NCI-H748 (cell line): ENCODE results near the gene IGFBP7.
A peak's percentile ranks its signal among the peaks of the same experiment; 100 is the strongest.

Experiments used
- DNase-seq: peaks from one replicate; lab custom pipeline; 2025; ENCODE audit not compliant: unreplicated experiment; lab: John Stamatoyannopoulos, UW

The IGFBP7 gene

DNA sequence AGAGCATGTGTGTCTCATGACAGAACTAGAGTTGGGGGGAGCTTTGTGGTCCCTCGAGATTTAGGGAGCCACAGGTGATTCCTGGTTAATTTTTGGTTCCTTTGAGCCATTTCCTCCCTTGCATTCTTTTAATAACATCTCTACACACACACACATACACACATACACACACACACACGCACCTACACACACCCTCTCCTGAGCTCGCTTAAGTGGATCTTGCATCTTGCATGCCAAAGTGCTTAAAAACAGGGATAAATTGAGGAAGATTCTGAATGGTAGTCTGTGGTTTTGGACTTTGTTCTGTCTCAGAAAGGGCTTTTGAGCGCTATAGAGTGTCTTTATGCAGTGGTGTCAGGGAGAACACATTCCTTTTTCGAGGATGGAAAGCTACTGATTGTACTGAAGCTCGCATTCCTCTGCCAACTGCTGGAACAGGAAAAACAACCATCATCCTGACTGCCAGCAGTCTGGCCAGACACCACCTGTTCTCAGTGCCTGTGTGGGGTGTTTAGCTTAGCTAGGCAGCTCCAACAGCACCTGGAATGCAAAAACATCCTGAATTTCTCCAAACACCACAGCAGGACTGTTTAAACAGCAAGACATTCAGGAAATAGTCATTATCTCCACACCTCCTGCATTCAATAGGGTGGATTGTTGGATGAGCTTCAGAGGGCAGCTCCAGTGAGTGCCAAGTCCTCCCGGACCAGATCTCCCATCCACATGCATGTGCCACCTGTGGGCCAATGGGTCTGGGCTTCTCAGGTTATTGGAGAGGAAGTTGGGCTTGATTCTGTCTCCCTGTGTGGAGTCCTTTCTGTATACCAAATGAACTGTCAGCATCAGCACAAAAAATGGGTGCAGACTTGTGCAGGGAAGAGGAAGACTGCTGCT, 21.9 kb upstream of the IGFBP7 start:
- peak; percentile 85 for DNase-seq

DNA sequence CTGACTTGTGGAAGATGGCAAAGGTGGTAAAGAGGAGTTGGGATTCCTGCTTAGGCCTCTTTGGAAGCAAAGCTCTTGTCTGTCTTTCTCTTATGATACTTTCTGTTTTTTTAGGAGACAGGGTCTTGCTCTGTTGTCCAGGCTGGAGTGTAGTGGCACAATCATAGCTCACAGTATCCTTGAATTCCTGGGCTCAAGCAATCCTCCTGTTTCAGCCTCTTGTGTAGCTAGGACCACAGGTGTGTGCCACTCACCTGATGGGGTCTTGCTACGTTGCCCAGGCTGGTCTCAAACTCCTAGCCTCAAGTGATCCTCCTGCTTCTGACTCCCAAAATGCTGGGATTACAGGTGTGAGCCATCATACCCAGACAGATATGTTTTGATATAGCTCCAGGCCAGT, 19.3 kb upstream of the IGFBP7 start:
- no peak for DNase-seq

DNA sequence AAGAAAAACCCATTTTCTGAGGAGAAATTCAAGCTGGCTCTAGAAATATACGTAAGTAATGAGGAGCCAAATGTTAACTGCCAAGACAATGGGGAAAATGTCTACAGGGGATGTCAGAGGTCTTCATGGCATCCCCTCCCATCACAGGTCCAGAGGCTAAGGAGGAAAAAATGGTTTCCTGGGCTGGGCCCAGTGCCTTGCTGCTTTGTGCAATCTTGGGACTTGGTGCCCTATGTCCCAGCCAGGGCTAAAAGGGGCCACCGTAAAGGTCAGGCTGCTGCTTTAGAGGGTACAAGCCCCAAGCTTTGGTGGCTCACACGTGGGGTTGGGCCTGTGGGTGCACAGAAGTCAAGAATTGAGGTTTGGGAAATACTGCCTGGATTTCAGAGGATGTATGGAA, 17.2 kb upstream of the IGFBP7 start:
- DNase-seq = no peak

DNA sequence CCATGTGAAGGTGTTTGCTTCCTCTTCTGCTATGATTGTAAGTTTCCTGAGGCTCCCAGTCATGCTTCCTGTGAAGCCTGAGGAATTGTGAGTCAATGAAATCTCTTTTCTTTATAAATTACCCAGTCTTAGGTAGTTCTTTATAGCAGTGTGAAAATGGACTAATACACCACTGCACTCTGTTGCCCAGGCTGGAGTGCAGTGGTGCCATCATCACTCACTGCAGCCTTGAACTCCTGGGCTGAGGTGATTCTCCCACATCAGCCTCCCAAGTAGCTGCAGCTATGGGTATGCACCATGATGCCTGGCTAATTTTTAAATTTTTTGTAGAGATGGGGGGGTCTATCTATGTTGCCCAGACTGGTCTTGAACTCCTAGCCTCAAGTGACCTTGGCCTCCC, 15.8 kb upstream of the IGFBP7 start:
- DNase-seq = no peak

DNA sequence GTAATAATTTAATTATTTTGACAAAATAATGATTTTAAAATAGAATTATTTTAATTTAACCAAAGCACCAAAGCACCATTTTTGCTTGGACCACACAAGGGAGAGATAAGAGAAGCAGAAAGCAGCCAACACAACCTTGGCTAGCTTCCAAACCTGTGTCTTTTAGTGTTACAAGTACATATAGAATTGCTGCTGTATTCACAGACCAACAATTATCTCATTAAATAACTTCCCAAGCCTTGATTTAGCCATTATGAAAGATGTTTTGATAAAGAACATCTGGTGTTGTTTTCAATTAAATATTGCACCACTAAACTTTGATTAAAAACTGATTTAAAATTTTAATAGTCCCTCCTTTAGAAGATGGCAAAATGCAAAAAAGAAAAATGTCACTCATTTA, 14.0 kb upstream of the IGFBP7 start:
- peak; percentile 66 for DNase-seq

DNA sequence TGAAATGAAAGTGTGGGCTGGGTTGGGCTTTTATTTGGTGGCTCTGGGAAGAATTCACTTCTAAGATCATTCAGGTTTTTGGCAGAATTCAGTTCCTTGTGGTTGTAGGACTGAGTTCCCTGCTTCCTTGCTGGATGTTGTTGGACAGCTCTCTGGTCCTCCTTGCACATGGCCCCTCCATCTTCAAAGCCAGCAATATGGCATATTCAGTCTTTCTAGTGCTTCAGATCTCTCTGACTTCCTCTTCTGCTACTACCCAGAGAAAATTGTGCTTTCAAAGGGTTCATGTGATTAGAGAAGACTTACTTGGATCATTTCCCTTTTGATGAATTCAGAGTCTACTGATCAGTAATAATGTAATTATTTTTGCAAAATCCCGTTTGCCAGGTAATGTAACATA, 12.8 kb upstream of the IGFBP7 start:
- DNase-seq = no peak

DNA sequence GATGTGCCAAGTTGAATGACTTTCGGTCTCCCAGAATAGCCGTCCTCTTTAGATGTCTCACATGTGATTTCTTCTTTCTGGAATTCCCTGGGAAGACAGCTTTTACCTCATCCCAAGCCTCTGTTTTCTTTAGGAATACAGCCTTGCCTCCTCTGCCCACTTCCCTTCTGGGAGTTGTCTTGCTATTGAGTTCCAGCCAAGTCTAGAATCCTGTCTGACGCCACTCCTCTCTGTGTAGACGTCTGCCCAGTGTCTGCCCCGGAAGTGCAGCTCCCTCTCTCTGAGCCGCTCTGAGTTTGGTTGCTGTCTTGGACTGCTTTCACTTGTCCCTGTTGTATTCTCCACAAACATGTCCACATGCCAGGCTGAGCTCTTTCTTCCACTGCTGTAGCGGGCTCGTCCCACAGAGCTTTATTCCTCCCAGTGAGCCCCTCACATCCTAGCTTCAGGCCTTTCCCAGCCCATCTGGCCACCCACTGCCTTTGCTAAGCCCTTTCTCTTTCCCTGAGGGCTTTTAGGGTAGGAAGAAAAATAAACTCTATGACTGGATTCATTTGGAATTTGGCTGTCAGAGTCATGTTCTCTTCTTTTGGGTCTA, 9.0 kb upstream of the IGFBP7 start:
- DNase-seq = no peak

DNA sequence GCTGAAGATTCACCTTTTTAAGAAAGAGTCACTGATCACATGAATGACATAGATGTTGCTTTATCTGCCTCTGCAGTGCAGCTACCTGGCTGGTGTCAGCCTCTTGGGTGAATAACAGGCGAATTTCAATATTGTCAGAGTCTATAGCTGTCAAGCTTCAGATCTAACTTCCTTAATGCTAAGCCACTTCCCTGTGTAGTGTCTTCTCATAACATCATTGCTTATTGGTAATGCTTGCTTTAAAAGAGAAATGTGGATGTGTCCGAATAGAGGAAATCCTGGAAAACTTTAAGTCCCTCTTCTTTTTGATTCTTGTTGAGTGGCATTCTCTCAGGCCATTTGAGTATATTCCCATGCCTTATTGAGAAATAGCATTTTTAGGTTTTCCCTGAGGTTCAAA, 7.3 kb upstream of the IGFBP7 start:
- DNase-seq = no peak

DNA sequence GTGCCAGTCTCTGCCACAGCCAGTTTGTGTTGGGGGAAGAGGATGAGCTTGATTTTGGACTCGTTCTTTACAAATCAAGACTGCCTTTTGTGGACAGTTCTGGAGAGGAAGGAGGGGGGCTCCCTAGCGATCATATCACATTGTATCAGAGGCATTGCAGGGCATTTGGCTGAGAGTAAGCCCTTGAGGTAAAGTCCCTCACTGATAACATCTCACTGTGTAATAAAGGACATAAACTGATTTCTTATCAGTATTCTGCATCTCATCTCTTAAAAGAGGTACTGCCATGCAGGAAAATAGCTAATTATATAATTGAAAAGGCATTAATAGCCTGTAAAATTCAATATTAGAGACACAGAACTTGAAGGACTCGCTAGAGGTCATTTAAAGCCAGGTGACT, 6.1 kb upstream of the IGFBP7 start:
- no peak for DNase-seq

DNA sequence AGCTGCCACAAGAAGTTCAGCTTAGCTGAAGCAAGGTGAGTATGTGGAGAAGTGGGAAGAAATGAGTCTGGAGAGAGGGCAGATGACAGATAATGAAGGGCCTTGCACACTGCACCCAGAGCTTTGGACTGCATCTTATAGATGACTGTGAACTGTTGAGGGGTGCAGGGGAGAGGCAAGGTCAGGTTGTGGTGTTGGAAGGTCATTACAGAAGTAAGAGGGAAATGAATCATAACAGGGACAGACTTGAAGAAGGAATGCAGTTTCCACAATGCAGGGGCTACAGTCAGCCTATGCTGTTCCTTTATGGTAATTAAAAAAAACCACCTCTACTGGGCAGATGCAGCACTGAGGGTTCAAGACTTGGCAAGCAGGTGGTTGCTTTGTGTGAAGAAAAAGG, 4.8 kb upstream of the IGFBP7 start:
- DNase-seq = no peak

DNA sequence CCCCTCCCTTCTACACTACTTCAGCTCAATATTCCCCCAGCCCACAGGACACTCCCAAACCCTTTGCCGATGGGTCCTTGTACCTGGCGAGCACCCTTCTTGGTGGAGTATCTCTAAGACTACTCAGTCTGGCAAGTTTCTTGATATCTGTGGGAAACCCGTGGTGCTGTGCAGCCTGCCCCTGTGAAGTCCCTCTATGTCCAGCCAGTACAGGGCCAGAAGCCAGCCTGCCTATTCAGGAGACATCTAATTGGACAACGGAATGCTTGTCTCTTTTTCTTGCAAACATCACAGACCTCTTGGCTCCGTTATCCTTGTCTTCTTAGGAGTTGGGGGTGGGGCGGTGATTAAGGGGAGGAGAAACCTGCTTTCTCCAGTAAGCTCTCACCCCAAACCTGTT, 3.7 kb upstream of the IGFBP7 start:
- no peak for DNase-seq

DNA sequence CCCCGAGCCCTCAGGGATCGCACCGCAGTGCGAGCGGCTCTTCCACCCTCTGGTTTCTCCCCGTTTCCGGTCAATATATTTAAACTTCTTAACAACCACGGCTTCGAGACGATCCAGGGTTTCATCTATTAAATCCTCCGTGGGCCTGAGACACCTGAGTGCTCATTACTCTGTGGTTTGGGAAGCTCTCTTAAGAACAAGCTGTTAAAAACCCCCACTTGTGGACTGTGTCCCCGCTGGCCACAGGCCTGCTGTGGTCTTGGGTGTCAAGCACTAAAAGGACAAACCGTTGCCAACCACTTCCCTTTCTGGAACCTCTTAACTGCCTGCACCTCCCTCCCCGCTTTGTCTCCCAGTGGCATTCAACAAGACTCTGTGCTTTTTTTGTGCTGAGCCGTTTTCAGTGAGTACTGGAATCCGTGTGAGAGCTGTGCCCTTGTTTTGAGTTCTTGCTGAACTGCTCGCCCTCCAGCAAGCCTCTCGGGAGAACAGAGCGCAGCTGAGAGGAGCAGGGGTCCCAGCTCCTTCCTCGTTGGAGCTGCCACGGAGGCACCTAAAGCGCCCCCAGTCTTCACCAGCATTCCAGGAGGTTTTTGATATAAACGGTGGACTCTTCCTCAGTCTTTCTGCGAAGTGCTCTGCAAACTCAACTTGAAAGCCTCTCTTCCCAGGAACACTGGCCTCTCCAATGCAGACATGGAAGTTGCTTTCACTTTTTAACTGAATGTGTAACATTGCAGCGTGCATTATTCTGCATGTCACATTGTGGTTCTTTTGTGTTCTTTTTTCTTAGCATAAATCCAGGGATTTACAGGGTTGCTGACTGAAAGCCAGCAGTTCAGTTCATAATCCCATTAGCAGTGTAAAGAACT, 691 bp upstream of the IGFBP7 start:
- DNase-seq = peak; percentile 19

DNA sequence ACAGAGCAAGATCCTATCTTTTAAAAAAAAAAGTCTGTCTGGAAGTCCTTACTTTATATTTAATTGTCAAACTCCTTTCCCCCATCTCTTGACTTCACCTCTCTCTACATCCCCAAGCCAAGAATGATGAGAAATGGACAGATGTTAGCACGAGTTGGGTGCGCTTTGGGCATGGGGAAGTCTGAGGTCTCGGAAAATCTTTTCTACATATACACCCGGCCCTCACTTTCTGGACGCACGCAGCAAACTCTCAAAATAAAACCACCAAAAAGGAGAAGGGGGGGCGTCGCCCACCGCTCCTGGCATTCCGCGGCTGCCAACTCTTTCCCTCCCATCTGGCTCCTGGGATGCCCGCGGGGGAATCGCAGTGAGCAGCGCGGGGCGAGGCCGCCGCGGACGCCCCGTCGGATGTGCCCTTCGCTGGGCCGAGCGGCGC, 756 bp downstream of the IGFBP7 start:
- DNase-seq = no peak

DNA sequence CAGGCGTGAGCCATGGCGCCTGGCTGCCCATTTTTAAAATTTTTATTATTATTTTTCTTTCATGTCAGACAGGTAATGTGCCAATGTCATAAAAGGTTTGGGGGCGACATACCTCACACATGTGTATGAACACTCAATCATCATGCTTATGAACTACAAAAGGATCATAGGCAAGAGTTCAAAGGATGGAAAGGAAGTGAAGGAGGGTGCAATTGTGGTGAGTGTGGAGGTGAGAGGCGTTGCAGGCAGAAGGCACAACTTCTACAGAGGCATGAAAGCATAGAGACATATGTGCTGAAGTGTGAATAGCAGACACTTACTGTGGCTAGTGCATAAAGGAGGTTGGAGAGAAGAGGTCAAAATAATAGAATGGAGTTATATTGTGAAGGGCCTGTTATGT, 4.0 kb downstream of the IGFBP7 start:
- no peak for DNase-seq

DNA sequence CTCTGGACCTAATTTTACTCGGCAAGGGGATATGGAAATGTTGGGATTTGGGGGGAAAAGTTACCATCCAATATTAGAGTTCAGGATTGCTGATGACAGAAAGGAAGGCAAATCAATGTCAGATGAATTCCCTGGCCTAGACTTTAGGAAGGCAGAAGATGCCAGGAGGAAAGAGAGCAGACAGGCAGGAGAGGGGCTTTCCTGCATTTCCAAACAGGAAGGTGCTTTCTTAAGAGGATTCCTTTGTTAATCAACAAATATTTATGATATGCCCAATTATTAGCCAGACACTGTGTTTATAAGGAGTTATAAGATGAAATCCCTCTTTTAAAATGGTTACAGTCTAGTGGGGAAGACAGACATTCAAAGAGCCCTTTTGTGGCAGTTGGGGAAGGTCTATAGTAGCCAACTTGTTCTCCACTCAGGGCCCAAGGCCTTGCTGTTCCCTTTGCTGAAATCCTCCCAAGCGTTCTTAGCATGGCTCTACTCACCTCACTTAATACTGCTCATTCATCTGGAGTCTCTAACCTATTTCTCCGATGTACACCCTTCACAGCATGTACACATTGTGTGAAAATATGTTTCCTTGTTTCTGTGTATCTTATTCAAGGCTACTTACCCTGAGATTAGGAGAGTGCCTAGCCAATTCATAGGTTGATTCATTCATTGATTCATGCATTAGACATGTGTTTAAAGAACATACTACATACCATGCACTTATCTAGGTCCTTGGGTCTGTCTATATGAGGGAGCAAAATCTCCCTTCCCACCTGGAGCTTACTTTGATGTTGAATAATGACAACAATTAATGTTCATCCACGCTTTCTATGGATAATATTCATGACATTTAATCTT, 5.3 kb downstream of the IGFBP7 start:
- DNase-seq = no peak

DNA sequence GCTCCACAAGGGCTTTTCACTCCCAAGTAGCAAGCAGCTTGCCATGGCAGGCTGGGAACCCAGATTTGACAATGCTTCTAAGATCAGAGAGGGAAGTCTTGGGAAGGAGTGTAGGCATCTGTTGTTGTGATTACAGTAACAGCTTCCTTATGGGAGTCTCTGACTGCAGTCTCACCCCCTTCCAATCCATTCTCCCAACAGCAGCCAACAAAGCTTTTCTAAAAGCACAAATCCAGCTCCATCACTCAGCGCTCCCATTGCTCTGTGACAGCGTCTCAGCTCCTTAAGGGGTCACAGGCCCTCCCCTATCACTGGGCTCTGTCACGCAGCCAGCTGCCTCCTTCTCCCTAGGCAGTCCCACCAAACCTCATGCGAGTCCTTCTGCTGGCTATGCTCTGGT, 7.1 kb downstream of the IGFBP7 start:
- no peak for DNase-seq

DNA sequence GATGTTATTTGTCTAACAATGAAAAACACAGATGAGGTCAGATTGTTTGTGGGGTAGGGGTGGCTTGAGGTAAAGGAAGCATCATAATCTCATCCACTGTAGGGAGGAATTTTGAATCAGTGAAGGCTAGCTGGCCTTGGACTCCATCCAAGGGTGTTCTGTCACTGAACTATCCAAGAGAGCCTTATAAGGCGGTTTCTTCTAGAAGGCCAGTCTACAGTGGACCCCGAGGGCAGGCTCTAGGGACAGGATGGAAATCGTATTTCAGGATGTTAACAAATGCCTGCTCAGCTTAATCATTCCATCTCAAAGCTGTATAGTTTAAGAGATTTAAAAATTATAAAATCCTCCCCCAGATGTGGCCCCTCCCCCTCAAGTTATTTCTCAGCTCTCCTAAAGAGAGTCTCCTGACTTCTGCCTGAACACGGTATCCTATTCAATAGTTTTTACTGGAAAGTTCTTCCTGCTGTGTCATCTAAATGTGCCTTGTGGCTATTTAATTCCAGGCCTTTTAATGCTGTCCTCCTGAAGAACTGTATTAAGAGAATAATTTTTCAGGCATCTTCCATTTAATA, 8.0 kb downstream of the IGFBP7 start:
- no peak for DNase-seq

DNA sequence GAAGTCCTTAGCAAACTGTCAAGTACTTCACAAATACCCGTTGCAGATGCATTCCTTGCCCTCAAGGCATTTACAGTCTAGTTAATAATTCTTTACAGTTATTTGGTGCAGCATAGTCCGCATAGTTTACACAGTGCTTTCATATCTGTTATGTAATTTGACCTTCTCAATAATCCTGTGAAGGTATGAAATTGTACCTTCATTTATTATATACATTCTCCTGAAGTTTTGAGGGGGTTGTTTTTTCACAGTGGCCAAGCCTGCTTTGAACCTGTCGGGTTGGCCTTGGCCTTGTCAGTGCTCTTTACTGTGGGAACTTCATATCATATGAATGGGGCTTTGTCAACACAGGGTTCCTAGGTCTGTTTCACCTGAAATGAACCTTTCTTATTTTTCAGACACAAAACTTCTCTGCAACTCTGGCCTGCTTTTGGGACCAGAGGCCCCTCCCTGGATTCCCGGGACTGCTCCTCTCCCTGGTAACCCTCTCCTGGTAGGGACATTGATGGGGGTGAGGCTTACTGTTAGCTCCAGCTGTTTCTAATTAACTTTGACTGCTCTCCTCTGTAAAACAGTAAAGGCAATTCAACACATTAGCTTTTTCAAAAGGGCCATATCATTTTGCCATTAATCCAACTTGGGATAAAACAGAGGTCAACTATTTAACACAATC, 9.1 kb downstream of the IGFBP7 start:
- no peak for DNase-seq

DNA sequence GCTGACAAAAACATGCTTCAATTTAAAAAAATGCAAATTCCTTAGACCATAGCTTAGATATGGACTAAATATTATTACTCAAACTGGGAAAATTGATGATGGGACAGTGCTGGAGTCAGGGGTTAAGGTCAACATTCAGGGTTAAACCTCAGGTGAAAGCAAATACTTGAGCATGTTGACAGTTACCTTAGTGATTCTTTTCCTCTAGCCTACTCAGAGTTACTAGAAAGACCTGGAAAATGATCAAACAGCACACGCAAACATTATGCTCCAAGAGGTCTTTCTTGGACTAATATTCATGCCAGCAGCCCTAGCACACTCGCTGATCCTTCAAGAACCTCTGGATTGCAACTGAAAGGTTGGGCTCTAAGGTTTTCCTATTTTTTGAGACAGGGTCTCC, 10.8 kb downstream of the IGFBP7 start:
- no peak for DNase-seq

DNA sequence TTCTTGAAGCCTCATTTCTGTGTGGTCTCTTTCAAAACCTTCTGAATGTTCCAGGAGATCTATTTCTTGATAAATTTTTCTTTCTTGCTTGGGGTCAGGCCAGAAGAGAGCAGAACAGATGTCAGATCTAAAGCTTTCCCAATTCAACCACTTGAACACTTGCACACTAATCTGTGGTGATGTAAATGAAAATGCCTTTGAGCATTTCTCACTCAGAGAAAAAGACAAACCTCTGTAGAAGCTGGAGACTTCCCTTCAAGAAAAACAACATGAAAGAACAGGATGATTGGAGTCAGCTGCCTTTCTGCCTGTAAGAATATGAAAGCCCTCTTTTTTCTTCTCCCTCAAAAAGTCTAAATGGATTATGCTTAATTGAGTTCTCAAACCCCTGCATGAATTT, 11.2 kb downstream of the IGFBP7 start:
- DNase-seq = no peak
